GM12878 (cell line): ENCODE measurements around the gene CFAP74. TPM values are rescaled to one million over a fixed set of nuclear protein-coding genes. Genes with fewer than 3 reads are reported as not detected.

ENCODE experiments used
- ATAC-seq: fragments of 200-7000 bp; cut with Tn5 transposase; 3 replicates; pipeline ENCODE4 v1.9.1; 2020; ENCODE audit warnings: mild to moderate bottlenecking, moderate library complexity
- BruUV-seq: library from RNA; stranded (reverse); fragments of 400-500 nt; replicated peaks from 2 replicates; lab custom pipeline; 2021; lab: Mats Ljungman, UMichigan
- CTCF ChIA-PET: fragments of 300-600 bp; sonication (Branson Sonifier 250); formaldehyde crosslinking; extraction: SDS; loops from one replicate; lab custom pipeline; 2021; ENCODE audit warnings: inconsistent platforms; lab: Yijun Ruan, JAX
- POLR2A ChIA-PET: fragments of 350-600 bp; formaldehyde crosslinking; extraction: SDS; loops from one replicate; lab custom pipeline; 2021; ENCODE audit warnings: inconsistent platforms; lab: Charles Lee
- RAD21 ChIA-PET: fragments of 300-600 bp; sonication (Branson Sonifier 250); formaldehyde crosslinking; loops from one replicate; lab custom pipeline; 2023; ENCODE audit warnings: antibody characterized with exemption; ENCODE audit not compliant: unreplicated experiment; lab: Charles Lee
- SMC1A ChIA-PET: fragments of 300-600 bp; sonication (Branson Sonifier 250); formaldehyde crosslinking; loops from one replicate; lab custom pipeline; 2023; ENCODE audit not compliant: unreplicated experiment, uncharacterized antibody; lab: Charles Lee
- DNase-seq: peaks from one replicate; pipeline ENCODE4 v3.0.0-alpha.2; 2011; ENCODE audit warnings: low read depth, low spot score
- FAIRE-seq: peaks from 3 replicates; lab custom pipeline; 2011; peaks lifted over from hg19 to GRCh38; lab: Jason Lieb, UNC
- H2AFZ ChIP-seq: 2 replicates; pipeline ENCODE4 v1.6.0; 2011; ENCODE audit warnings: low read depth, low read length, control low read depth; ENCODE audit not compliant: control insufficient read depth
- H3K27ac ChIP-seq: 2 replicates; pipeline ENCODE4 v1.5.1; 2011; ENCODE audit warnings: control low read depth; ENCODE audit not compliant: control insufficient read depth, insufficient read depth
- H3K27me3 ChIP-seq, 2 experiments: replicated peaks in 1 of 2; 2 replicates each; pipeline versions ENCODE4 v1.6.0 to v1.6.1; 2011; ENCODE audit warnings: low read length in 1 of 2; ENCODE audit not compliant: control insufficient read depth in 2 of 2, insufficient read depth in 2 of 2
- H3K36me3 ChIP-seq, 2 experiments: 2 replicates each; pipeline ENCODE4 v1.5.1; 2011; ENCODE audit warnings: low read length in 1 of 2; ENCODE audit not compliant: control insufficient read depth in 2 of 2, insufficient read depth in 2 of 2
- H3K4me1 ChIP-seq: 2 replicates; pipeline ENCODE4 v1.6.1; 2011; ENCODE audit warnings: mild to moderate bottlenecking, low read length, moderate library complexity, mixed read lengths; ENCODE audit not compliant: control insufficient read depth, insufficient read depth
- H3K4me2 ChIP-seq: 2 replicates; pipeline ENCODE4 v1.6.0; 2011; ENCODE audit warnings: control low read depth; ENCODE audit not compliant: control insufficient read depth, insufficient read depth
- H3K4me3 ChIP-seq: fragments of 200-600 bp; sonication (generic); 2 replicates; pipeline ENCODE4 v1.5.1; 2016
- H3K79me2 ChIP-seq: 2 replicates; pipeline ENCODE4 v1.6.0; 2011; ENCODE audit warnings: low read length; ENCODE audit not compliant: control insufficient read depth, insufficient read depth
- H3K9ac ChIP-seq: 2 replicates; pipeline ENCODE4 v1.8.0; 2011; ENCODE audit warnings: low read length, control low read depth, mixed read lengths; ENCODE audit not compliant: control insufficient read depth, insufficient read depth
- H3K9me3 ChIP-seq: replicated peaks from 3 replicates; pipeline ENCODE4 v1.5.1; 2011; ENCODE audit warnings: mild to moderate bottlenecking, low read length; ENCODE audit not compliant: control insufficient read depth, insufficient read depth
- H4K20me1 ChIP-seq: 2 replicates; pipeline ENCODE4 v1.6.0; 2011; ENCODE audit not compliant: control insufficient read depth, insufficient read depth
- DPF2 ChIP-seq: fragments of 450-650 bp; IDR thresholded peaks from 2 replicates; pipeline ENCODE4 v1.6.1; 2017; ENCODE audit warnings: mild to moderate bottlenecking
- HSF1 ChIP-seq: fragments of 150-350 bp; IDR thresholded peaks from 2 replicates; pipeline ENCODE4 v1.6.1; 2014; ENCODE audit warnings: mild to moderate bottlenecking, low read depth, low read length
- JUNB ChIP-seq: IDR thresholded peaks from 2 replicates; pipeline ENCODE4 v1.6.1; 2016; ENCODE audit warnings: antibody characterized with exemption, mild to moderate bottlenecking
- JUND ChIP-seq: IDR thresholded peaks from 2 replicates; pipeline ENCODE4 v1.6.1; 2012; ENCODE audit warnings: low read depth, mild to moderate bottlenecking, low read length, improper control_type of control experiment, moderate library complexity
- MTA3 ChIP-seq: IDR thresholded peaks from 2 replicates; pipeline ENCODE4 v1.6.1; 2012; ENCODE audit warnings: low read length, inconsistent platforms, borderline replicate concordance
- MXI1 ChIP-seq: fragments of 150-350 bp; IDR thresholded peaks from 2 replicates; pipeline ENCODE4 v1.6.1; 2011; ENCODE audit warnings: low read depth, mild to moderate bottlenecking, inconsistent platforms, low read length, improper control_type of control experiment
- STAT1 ChIP-seq: fragments of 450-650 bp; conservative IDR thresholded peaks from 2 replicates; pipeline ENCODE4 v1.6.1; 2014; ENCODE audit warnings: antibody characterized with exemption, mild to moderate bottlenecking
- TBL1XR1 ChIP-seq: IDR thresholded peaks from 2 replicates; pipeline ENCODE4 v1.6.1; 2012; ENCODE audit warnings: low read depth, low read length, improper control_type of control experiment
- WGBS: methylation state at CpG from one replicate; pipeline ENCODE4 v1.1.6; 2016; ENCODE audit warnings: low lambda C conversion rate; ENCODE audit not compliant: insufficient replicate concordance, insufficient coverage; ENCODE audit errors: missing lambda C conversion rate; 5-methylcytosine and 5-hydroxymethylcytosine counted together
- in situ Hi-C: fragments of 300-500 bp; cut with MboI; formaldehyde crosslinking; loops from 9 replicates; pipeline ENCODE4 v1.14.3; 2018; ENCODE audit warnings: mixed read lengths
- intact Hi-C: fragments of 100-400 bp; cut with micrococcal nuclease; formaldehyde crosslinking; loops from one replicate; pipeline ENCODE4 v1.14.2; 2022; ENCODE audit not compliant: unreplicated experiment
- polyA plus RNA-seq, 11 experiments: library from polyadenylated mRNA; depleted of rRNA in 4 of 11; unstranded in 6 of 11; stranded (reverse) in 5 of 11; fragments of >200 nt; fragmentation: Nextera tagmentation in 4 of 11; fragmentation: Illumina TruSeq in 1 of 11; extraction: Ambion mirVana in 4 of 11; extraction: Trizol in 1 of 11; gene quantifications; 1 replicate in 1 of 11; 2 replicates in 10 of 11; pipeline versions ENCODE4 v1.2.1 to v1.2.3, GENCODE V29; 2011 to 2016; ENCODE audit warnings: inconsistent platforms in 2 of 11, missing spikeins in 2 of 11, low read depth in 1 of 11
- total RNA-seq, 4 experiments: library from RNA; depleted of rRNA in 3 of 4; stranded (reverse); fragments of >200 nt in 3 of 4; fragmentation: Illumina TruSeq in 1 of 4; extraction: Trizol in 1 of 4; gene quantifications; 2 replicates each; pipeline versions ENCODE4 v1.2.1 to v1.2.3, GENCODE V29; 2013 to 2021
- TF ChIP-seq, protein P1 (sequence below): IDR thresholded peaks from 2 replicates; pipeline ENCODE4 v1.6.1; 2012; ENCODE audit warnings: low read length, inconsistent platforms
- TF ChIP-seq, protein P2 (sequence below): fragments of 450-650 bp; formaldehyde crosslinking; IDR thresholded peaks from 2 replicates; pipeline ENCODE4 v1.5.0; 2022; ENCODE audit warnings: mild to moderate bottlenecking, missing genetic modification characterization

The CFAP74 gene
- total and polyA plus RNA-seq, 10 of the 15 experiments (the other 5 are each of a cell fraction or from before 2014, with no cell fraction given), result 0.01 TPM; not detected in 9

DNA sequence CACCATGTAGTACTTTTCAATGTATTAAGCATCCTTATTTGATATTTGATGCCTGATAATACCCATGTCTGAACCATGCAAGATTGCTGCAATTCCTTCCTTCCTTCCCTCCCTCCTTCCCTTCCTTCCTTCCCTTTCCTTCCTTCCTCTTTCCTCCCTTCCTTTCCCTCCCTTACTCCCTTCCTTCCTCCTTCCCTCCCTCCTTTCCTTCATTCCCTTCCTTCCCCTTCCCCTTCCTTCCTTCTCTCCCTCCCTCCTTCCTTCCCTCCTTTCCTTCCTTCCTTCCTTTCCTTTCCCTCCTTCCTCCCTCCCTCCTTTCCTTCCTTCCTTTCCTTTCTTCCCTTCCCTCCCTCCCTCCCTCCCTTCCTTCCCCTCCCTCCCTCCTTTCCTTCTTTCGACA lies 54.8 kb downstream of the CFAP74 start:
- in situ Hi-C loops, result no loop called here

More for the DNA sequence above, 54.8 kb downstream of the CFAP74 start:
- Histone ChIP-seq H3K27ac (no peak overlapping the region), H3K79me2 (no peaks in the 10 kb centered on the region), H4K20me1 (no peaks in the 10 kb centered on the region), H3K27me3 (no peaks in the 10 kb centered on the region), H3K9me3 (no peaks in the 10 kb centered on the region), H2AFZ (no peak overlapping the region), H3K4me1 (no peaks in the 10 kb centered on the region), H3K4me3 (no peak overlapping the region), H3K9ac (no peak overlapping the region), H3K36me3 (no peaks in the 10 kb centered on the region), H3K4me2 (no peak overlapping the region)
- DNase-seq, result no peak
- FAIRE-seq, result no peak
- RAD21 ChIA-PET, result no interaction called here
- intact Hi-C loops, result no loop called here
- SMC1A ChIA-PET, result no interaction called here
- CTCF ChIA-PET, result interaction anchor here (0.9 kb wide), 1 partner anchor 11 kb away, joined by 4 read pairs; no protein-coding TSS in a partner anchor
- no CpG with 5 or more reads among the region's 1 CpG for WGBS
- no peak for ATAC-seq
- POLR2A ChIA-PET, result no interaction called here
- no TSS peak for BruUV-seq
- TF ChIP-seq DPF2, result no peak
- TF ChIP-seq, protein P1, sequence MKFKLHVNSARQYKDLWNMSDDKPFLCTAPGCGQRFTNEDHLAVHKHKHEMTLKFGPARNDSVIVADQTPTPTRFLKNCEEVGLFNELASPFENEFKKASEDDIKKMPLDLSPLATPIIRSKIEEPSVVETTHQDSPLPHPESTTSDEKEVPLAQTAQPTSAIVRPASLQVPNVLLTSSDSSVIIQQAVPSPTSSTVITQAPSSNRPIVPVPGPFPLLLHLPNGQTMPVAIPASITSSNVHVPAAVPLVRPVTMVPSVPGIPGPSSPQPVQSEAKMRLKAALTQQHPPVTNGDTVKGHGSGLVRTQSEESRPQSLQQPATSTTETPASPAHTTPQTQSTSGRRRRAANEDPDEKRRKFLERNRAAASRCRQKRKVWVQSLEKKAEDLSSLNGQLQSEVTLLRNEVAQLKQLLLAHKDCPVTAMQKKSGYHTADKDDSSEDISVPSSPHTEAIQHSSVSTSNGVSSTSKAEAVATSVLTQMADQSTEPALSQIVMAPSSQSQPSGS, result no peak
- no peak for TF ChIP-seq MXI1
- no peak for TF ChIP-seq STAT1
- no peak for TF ChIP-seq HSF1
- no peak for TF ChIP-seq TBL1XR1
- TF ChIP-seq JUNB, result no peak
- TF ChIP-seq, protein P2, sequence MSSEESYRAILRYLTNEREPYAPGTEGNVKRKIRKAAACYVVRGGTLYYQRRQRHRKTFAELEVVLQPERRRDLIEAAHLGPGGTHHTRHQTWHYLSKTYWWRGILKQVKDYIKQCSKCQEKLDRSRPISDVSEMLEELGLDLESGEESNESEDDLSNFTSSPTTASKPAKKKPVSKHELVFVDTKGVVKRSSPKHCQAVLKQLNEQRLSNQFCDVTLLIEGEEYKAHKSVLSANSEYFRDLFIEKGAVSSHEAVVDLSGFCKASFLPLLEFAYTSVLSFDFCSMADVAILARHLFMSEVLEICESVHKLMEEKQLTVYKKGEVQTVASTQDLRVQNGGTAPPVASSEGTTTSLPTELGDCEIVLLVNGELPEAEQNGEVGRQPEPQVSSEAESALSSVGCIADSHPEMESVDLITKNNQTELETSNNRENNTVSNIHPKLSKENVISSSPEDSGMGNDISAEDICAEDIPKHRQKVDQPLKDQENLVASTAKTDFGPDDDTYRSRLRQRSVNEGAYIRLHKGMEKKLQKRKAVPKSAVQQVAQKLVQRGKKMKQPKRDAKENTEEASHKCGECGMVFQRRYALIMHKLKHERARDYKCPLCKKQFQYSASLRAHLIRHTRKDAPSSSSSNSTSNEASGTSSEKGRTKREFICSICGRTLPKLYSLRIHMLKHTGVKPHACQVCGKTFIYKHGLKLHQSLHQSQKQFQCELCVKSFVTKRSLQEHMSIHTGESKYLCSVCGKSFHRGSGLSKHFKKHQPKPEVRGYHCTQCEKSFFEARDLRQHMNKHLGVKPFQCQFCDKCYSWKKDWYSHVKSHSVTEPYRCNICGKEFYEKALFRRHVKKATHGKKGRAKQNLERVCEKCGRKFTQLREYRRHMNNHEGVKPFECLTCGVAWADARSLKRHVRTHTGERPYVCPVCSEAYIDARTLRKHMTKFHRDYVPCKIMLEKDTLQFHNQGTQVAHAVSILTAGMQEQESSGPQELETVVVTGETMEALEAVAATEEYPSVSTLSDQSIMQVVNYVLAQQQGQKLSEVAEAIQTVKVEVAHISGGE (CRISPR knock-in tag), result no peak
- no peak for TF ChIP-seq JUND
- TF ChIP-seq MTA3, result no peak
